NCI-H510A treated with DMSO at 0.1 percent for 48 hours (cell line): ENCODE data around the gene FLT4.

Experiments used
- DNase-seq: peaks from one replicate; lab custom pipeline; 2025; lab: John Stamatoyannopoulos, UW

FLT4 gene

GRCh38 chr5:180607861-180608571 is 41.4 kb downstream of the FLT4 start:
- DNase-seq: no peak

- DNase-seq: no peak
These were observed 43.1 kb downstream of the FLT4 start for GRCh38 chr5:180606215-180606785.

GRCh38 chr5:180605554-180606214 is 43.7 kb downstream of the FLT4 start:
- no peak for DNase-seq

DNA sequence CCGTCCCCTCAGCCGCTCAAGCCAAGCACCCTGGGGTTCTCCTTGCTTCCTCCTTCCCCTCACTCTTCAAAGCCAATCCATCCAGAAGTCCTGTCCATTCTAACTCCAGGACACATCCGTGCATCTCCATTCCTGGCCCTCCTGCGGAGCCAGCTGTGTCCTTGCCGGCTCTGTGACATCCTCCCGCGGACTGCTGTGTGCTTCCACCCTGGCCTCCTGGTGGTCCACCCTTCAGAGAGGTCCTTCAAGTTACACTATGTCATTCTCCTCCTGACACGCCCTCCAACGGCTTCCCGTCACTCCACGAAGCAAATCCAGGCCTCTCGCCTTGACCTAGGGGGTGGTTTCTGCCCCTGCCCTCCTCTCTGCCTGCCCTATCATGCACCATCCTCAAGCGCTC is 45.1 kb downstream of the FLT4 start:
- DNase-seq: no peak

GRCh38 chr5:180603076-180603594 is 46.3 kb downstream of the FLT4 start:
- no peak for DNase-seq

DNA sequence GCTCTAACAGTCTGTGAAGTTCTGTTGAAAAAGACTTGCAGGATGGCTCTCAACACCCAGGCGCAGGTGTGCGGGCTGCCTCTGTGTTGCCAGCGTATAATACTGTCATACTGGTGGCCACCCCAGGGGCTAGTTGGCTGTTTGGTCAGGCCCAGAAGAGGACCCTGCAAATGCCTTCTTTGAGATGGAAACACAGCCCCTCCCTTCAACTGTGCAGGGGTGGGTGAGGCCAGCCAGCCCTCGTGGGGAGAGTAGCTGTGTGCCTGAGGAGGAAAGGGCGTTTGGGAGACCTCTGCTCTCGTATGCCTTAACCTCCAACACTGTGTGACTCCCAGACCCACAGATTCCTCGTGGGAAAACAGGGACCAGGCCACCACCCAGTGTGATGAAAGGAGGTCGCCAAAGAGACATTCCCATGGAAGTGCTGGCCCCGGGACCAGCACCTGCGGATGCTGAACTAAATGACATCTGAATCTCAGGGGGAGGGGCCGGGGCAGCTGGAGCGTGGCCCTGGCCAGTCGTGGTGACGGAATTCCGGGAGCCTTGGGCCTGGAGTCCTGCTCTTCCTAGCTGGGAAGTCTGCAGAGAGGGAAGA is 46.8 kb downstream of the FLT4 start:
- no peak for DNase-seq

DNA sequence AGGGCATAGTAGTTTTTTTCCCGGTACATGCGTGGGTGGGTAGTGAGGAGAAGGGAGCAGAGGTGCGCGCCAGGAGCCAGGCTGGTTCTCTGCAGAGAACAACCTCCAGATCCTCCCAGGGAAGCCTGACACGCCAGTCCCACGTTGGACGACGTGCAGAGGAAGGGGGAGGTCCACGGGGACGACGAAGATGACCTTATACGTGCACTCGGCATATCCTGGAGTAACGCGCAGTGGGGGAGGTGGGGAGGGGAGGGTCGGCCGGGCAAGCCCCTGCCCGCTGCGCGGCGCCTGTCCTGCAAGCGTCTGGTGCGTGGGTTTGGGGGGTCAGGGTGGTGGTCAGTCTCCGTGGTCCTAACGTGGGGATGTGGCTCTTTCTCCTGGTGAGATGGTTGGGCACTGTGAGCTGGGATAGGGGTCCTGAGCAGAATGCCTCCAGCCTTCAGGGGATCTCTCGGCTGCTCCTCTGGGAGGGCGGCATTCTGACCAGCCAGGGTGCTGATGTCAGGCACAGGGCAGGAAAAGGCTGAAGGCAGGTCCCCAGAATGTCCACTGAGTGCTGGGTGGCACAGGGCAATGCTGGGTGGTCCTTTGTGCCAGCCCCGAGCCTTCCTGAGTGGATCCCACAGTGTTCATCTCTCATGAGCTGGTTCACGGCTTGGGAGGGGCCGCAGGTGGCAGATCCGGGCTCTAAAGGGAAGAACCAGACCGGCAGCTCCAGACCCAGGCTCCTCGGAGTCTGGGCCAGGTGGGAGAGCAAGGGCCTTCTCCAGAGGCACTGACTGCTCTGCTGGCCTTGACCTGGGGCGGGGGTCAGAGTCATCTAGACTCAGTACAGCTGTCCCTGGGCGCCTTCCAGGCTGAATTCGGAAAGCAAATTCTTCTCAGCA is 47.6 kb downstream of the FLT4 start:
- DNase-seq: no peak

GRCh38 chr5:180600554-180601041 is 48.8 kb downstream of the FLT4 start:
- DNase-seq: no peak

DNA sequence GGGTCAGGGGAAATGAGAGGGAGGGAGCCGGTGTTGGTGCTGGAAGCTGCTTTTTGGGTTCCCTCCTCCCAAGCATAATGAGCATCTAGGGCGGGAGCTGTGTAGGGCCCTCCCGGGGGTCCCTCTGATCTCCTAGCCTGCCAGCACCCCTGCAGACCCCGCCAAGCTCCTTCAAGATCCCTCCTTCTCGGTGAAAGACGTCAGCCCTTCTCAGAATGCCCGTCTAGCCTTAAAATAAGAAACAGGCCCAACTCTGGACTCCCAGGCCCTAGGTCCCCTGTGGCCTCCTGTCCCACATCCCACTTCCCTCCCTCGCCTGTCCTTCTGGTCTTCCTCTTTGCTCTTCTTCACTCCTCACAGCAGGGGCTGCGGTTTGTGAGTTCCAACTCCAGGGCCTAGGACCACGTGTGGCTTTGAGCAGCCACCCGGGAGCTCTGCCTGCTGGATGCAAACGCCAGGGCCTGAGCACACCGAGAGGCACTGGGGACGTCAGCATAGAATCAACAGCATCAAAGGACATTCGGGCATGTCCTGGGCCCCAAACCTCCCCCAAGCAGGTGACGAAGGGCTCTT is 49.3 kb downstream of the FLT4 start:
- no peak for DNase-seq

DNA sequence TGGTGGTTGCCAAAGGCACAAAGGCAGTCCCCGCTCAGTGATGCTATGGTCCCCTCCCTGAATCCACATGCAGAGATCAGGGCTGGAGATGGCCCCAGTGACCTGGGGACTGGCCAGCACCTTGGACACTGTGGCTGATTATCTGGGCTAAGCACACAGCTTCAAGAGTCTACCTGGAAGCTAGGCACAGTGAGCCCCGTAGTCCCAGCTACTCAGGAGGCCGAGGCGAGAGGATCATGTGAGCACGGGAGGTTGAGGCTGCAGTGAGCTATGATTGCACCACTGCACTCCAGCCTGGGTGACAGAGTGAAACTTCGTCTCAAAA is 49.8 kb downstream of the FLT4 start:
- DNase-seq: no peak

DNA sequence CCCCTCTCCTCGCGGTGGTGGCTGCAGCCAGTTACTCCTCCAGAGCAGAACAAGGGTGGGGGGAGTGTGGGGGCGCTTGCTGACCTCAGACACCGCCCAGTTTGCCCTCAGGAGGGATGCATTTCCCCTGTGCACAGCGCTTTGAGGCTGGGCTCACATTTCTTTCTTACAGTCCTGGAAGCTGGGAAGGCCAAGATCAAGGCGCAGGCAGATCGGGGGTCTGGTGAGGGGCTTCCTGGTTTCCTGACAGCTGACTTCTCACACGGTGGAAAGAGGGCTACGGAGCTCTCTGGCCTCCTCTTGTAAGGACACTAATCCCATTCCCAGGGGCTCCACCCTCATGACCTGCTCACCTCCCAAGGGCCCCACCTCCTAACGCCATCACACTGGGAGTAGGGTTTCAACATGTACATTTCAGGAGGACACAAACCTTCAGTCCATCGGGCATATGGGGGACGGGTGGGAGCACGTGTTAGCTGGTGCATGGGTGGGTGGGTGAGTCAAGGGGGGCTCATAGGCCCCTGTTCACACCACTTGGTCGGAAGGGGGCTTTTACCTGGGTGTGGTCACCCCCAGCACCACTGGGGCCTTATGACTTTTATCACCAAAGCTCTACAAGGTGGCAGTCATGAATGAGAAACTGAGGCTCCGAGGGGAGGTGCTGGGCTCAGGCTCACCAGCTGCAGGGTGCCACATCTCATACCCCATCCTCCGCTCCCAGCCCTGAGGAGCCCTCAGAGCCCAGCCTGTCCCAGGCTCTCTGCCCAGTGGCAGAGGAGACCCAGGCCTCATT is 50.4 kb downstream of the FLT4 start:
- DNase-seq: no peak

DNA sequence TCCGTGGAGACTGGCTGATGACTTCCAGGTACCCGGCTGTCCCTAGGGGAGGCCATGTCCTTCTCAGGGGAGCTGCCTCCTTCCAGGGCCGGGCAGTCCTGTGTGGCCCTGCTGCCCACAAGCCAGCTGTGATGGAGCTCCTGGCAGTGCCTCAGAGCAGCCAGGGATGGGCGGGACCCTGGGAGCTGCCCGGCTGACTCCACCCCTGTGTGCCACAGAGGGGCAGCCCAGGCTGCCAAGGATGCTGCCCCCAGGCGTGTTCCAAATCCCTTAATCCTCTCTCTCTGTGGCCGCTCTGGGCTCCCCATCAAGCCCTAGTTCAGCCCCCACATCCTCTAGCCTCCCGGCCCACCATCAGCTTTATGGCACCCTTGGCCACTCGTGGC is 51.1 kb downstream of the FLT4 start:
- no peak for DNase-seq

DNA sequence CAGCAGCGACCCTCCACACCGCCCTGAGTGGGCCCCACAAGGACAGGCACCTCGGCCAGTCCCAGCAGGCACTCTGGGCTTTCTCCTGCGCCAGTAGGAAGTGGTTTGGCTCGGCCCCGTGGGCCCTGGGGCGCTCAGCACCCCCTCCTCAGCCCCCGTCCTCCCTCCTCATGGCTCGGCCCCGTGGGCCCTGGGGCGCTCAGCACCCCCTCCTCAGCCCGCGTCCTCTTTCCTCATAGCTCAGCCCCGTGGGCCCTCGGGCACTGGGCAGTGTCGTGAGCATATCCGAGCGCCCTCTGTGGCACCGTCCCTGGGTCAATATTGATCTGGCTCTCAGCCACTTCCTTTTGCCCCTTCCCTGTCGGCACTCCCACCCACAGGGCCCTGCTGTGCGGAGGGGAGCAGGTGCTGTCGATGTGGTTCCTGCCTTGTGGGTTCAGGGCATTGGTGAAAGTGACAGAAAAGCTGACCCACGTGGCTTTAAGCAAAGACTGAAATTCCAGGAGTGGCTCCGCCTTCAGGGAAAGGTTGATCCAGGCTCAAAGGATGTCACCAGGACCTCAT is 52.6 kb downstream of the FLT4 start:
- DNase-seq: no peak

DNA sequence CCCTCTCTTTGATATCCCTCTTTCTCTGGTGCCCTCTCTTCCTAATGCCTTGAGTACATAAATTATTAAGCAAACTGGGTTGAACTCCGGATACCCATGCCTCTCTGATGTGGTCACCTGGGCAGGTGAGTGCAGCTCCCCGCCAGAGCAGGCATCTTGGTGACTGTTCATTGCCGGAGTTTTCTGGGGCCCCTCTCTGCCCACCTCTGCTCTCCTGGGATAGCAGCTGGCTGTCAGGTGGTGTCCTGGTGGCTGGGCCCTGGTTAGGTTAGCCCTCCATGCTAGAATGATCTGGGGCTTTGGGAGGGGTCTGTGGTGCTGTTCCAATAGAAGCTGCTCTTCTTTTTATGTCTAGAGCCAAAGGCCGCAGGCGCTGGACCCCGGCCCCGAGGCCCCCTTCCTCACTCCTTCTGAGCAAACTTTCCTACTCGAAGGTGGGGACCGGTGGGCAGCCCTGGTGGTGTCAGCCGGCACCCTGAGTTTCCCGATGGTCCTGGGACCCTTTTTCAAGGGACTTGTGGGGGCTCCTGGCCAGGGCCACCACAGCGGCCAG is 53.2 kb downstream of the FLT4 start:
- DNase-seq: no peak

GRCh38 chr5:180595381-180596114 is 53.9 kb downstream of the FLT4 start:
- no peak for DNase-seq

DNA sequence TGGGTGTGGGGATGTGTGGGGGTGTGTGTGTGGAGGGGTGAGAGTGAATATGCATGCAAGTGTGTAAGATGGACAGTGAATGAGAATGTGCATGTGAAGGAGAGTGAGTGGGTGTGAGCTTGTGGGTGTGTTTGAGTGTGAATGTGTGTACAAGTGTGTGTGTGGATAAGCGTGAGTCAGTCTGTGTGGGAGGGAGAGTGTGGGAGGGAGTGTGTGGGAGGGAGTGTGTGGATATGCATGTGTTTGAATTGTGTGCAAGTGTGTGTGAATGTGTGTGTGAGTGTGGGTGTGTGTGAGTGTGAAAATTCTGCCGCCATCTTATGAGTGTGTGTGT is 54.4 kb downstream of the FLT4 start:
- DNase-seq: no peak

GRCh38 chr5:180594311-180595045 is 54.9 kb downstream of the FLT4 start:
- DNase-seq: no peak

DNA sequence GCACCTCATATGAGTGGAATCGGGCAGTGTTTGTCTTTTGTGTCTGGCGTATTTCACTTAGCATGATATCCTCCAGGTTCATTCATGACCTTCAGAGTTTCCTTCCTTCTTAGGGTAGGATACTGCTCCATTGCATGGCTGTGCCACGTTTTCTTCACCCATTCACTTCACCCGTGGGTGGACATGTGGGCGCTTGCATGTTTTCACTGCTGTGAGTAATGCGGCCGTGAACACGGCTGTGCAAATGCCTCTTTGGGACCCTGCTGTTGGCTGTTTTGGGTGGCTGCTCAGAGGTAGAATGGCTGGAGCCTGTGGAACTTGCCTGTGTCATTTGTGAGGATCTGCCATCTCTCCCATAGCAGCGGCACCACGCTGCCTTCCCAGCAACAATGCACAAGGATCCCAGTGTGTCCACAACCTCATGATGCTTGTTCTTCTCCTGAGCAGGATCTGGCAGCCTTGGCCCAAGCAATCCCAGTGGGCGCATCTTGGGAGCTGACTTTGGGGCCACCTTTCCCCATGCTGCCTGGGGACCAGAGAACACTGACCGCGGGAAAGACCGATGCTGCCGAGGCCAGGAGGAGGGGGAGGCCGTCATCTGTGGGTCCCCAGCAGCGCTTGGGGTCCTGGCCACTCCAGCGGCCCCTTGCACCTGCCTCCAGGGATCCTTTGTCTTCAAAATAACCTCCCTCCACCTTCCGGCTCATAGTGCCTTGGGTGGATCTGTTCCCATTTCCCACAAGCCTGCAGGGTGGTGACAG is 55.8 kb downstream of the FLT4 start:
- no peak for DNase-seq
